ENCODE data around the gene SLC30A2.
A peak's percentile ranks its signal among the peaks of the same experiment; 100 is the strongest.

SLC30A2 gene

DNA sequence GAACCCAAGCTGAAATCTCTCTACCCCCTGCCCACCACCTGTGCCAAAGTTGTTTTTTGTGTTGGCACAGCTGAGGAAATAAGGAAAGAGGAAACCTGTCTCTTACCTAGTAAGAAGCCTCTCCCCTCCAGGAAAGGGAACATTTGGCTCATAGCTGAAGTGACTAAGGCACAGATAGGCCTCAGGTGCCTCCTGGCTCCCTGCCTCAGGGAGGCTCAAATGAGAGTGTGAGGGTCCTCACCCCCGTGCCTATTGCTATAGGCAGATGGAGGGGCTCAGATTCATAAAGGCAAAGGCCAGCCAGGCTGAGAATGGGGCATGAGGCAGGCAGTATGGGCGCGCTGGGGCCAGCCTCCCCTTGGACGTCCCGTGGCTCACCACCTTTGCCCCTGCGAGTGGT is 7.4 kb downstream of the SLC30A2 start:
- no peak for DNase-seq

DNA sequence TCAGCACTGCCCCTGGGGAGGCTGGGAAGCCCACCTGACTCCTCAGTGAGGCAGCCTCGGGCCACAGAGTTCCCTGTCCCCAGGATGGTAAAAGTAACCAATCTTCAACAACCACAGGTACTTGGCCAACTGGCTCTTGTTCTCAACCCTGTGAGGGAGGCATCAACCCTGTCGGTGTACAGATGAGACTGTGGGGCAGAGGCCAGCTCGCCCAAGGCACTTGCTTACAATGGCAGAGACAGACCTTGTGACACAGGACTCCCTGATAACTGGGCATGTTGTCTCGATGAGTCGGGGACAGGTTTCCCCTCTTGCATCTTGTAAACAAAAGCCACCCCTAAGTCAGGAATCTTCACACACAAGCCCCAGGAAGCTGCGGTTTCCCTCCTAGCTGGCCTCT is 8.0 kb downstream of the SLC30A2 start:
- DNase-seq: no peak

DNA sequence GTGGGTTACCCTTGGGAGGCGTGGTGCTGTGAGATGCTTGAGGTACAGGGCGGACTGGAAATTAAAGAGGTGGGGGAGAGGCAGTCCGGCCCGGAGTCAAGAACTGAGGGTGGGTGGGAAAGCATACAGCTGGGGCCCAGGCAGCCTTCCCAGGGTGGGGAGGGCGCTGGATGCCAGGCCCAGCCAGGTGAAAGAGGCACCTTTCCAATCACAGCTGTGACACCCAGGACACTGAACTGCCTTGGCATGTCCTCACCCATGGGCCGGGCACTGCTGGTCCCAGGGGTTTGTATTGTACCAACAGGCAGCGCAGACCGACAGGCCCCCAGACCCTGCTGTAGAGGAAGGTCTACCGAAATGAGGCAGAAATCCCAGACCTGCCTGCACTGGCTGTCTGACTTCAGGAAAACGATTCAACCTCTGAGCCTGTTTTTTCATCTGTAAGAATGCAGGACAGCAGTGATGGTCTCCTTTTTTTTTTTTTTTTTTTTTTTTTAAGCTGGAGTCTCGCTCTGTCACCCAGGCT is 9.1 kb downstream of the SLC30A2 start:
- no peak for DNase-seq

DNA sequence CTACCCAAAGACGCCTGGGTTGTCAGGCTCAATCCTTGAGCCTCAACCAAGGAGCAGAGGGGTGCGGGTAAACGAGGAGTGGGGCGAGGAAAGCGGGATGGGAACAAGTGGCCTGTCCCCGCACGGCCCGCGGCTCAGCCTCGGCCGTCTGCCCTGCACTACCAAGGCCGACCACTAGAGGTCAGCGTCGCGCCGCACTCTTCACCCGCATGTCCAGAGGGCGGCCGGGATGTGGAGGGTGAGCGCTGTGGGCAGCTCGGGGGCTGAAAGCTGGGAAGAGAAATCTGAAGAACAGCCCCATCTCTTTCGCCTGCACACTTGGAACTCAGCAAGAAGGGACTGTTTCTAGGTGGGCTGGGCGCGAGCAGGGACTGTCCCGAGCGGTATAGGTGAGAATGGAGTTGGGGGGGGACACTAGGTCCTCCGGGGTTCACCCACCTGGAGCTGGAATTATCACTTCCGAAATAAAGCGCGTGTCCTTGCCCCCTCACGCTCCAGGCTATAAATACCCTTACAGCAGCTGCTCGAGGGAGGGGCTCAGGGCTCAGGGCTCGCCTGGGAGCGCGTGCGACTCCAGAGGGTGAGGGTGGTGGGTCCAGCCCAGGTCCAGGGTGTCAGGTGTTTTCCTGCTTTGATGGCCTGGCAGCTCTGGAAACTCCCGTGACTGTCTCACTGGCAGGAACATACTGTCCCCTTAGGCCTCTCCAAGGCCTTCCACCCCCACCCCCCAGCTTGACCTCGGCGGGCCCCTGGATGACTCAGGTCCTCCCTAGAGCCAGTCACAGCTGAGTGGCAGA is 9.8 kb downstream of the SLC30A2 start:
- peak; percentile 30 to 88 (median 69) for DNase-seq

DNA sequence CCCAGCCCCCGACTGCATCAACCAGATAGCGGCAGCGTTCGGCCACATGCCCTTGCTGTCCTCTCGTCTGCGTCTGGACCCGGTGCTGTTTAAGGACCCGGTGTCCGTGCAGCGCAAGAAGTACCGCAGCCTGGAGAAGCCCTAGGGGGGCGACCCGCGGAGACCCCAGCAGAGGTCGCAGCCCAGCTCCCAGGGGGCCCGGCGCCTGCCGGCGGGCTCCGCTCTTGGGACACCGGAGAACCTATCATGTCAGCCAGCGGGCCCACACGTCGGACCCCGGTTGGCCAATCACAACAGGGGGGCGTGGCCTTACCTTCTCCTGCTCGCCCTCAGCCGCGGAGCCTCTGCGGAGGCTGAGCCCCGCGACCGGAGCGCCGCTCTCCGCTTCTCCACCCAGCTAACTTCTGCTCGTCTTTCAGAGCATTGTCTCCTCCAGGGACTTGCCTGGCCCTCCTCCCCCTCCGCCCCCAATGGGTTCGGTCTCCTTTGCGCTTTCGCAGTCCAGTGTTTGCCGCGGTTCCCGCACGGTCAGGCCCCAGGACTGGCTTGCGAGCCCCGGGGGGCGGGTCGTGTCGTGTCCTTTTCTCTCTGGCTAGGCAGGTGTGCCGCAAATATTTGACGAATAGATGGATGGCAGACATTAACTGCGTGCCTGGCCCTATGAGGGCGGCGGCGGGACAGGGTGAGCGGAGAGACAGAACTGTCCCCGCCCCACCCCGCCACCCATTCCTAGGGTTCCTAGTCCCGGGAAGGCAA is 10.5 kb downstream of the SLC30A2 start:
- peak; percentile 81 to 93 (median 90) for DNase-seq

DNA sequence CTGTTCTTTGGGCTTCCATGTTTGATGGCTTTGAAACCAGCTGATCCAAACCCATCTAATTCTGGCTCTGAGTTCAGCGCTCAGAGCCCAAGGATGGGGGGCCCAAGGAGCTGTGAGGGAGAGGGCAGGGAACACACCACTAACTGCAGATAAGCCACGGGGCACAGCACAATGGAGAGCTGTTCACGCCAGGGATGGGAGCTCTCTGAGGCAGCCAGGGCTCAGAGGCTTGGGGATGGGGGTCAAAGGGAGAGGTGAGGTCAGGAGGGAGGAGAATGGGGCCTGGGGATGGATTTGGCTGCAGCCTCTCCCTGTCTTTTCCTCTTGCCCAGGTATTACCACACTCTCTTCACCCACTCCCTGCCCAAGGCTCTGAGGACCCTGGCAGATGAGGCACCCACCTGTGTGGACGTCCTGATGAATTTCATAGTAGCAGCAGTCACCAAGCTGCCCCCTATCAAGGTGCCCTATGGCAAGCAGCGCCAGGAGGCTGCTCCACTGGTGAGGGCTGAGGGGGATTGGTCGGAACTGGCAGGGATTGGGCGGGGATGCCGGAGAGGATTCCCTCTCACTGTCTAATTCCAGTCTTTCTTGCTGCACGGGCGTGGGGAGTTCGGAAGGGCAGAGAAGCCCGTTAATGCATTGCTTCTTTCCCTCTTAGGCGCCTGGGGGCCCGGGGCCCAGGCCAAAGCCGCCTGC is 11.3 kb downstream of the SLC30A2 start:
- DNase-seq: peak in 3 of 6 experiments; percentile 24 to 46 (median 30)

DNA sequence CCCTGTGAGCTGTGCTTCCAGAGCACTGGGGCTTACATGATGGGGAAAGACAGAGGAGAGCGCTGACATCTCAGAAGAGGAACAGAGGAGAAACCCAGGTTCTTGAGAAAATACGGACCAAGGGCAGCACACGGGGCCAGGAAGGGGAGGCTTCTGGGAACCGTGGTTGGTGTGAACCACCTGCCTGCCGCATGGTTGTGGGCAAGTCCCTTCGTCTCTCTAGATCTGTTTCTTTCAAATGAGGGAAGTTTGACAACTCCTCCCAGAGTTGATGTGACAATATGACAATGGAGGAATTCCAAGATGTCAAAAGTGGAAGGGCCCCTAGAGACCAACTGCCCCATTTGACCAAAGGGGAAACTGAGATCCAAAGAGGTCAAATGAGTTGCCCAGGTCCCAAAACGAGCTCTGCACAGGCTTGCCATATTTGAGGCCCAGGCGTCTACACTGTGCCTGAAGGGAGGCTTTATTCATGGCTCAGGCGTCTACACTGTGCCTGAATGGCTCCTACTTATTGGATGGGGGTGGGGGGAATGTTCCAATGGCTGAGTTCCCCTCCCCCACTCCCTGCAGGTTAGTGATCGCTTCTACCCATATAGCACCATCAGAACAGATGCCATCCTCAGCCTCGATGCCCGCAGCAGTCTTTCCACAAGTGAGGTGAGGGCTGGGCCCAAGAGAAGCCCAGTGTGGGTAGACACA is 13.1 kb downstream of the SLC30A2 start:
- no peak for DNase-seq

DNA sequence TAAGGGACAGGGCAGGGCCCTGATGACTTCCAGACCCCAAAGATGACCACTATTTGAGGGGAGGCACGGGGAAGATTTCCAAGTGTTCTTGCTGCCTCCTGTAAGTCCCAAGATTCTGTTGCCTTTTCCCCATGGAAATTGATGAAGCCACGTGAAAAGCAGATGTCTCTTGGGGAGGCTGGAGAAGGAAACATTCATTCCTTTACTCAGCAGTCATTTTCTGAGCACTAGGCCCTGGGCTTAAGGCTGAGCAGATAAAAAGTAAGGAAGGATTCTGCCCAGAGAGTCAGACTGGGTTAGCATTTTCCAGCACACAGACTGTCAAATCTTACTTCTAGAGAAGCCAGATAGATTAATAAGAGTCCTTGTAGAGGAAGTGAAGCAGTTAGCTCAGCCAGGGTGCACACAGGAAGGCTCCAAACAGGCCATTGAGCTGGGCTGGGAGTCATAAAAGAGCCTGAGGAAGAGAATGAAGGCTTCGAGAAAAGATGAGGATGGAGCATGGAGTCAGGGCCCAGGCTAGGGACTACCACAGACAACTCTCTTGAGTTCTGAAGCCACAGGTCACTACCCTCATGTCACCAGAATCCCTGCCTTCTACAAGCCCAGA is 14.2 kb downstream of the SLC30A2 start:
- no peak for DNase-seq

DNA sequence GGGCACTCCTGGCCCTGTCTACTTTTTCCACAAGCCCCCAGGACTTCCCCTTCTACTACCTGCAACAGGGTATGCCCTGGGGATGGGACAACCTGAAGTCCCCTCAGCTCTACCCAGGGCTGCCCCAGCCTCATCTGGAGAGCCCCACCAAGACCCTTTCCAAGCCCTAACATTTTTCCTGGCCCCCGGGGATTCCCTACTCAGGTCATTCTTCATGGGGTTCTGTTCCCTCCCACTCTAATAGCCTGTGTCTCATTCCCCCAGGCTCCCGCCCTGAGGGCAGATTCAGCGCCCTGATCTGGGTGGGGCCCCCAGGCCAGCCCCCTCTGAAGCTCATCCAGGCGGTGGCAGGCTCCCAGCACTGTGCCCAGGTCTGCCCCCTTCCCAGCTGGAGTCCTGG is 14.7 kb downstream of the SLC30A2 start:
- no peak for DNase-seq

DNA sequence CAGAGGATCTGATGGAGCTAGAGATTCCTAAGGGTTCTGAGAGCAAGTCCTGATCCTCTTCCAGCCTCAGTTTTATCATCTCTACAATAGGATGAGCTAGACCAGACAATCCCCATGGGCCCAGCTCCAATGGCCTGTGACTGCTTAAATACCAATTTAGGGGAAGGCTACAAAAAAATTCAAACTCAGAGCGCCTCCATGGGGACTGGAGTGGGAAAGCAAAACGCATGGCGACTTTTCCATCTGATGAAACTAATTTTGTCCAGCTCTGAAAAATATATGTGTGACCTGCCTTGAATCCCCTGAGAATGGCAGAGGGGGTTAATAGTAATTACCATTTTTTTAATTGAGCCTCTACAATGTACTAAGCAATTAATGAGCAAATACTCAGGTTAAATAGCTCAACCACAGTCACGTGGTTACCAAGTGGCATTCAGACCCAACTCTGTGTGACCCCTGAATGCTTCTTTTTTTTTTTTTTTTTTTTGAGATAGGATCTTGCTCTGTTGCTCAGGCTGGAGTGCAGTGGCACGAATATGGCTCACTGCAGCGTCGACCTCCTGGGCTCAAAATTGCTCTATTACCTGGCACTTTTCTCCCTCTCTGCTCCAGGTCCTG is 15.9 kb downstream of the SLC30A2 start:
- no peak for DNase-seq

DNA sequence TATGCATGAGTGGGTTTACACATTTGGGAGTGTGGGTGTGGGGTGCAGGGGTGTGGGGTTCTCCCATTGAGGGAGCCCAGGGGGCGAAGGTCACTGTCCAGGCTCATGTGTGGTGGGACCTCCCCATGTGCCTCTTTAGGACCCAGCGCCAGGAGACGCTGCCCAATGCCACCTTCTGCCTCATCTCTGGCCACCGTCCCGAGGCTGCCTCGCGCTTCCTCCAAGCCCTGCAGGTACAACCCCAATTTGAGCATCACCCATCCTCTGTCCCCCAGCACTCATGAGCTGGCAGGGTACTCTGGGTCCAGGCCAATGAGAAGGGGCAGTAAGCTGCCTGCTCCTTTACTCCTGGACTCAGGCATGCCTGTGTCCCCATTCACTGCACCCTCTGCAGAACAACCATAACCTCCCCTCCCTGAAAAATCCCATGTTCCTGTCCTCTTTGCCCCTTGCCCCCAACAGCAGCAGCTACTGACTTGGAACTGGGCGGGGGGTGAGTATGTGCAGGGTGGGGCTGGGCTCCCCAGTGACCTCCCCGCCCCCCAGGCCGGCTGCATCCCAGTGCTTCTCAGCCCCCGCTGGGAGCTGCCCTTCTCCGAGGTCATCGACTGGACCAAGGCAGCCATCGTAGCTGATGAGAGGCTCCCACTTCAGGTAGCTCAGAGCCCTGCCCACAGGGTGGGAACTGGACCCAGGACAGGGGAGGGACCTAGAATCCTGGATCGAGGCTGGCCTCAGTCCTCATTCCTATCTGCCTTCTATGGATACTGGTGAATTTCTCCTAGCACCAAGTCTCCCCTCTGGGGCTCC is 16.7 kb downstream of the SLC30A2 start:
- no peak for DNase-seq

DNA sequence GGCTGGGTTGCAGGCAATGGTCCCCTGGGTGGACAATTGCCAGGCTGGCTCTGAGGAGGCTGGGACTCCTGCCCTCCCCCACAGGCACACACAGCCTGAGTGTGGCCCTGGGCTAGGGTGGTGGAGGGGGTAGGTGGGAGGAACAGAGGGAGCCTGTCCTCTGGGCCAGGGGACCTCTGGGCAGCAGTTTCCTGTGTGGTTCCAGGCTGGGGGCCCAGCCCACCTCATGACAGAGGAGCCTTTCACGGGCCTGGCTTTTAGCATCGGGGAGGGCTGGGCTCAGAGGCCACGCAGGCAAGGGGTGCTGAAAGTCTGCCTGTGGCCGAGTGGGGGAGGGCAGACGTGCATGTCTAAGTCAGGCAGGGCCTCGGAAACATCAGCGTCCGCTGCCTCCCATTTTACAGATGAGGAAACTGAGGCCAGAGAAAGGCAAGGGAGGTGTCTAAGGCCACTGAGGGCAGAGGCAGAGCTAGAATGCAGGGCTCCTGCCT is 17.4 kb downstream of the SLC30A2 start:
- no peak for DNase-seq

DNA sequence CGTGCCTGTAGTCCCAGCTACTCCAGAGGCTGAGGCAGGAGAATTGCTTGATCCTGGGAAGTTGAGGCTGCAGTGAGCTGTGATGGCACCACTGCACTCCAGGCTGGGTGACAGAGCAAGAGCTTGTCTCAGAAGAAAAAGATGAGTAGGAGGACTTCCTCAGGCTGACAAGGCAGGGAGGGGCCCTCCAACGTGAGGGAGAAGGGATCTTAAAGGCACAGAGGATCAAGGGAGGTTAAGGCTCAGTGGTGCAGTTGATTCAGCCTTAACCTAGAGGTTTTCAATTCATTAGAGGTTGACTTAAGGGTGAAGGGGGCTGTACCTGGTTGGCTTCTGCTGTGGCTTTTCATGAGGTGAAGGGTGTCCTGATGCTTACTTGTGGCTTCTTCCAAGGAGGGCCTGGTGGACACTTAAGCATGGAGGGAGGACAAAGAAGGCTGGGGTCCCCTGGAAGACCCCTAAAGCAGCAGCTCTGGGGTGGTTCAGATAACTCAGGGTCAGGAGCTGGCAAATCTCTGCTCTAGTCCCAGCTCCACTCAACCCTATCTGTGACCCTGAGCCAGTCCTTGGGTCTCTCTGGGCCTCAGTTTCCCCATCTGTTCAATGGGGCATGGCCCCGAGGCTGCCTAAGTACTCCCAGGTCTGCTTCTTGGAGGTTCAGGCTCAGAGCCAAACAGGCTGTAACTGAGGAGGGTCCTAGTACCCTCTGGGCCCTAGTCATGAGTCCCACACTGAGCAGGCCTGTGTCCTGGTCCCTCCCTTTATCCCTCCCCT is 18.0 kb downstream of the SLC30A2 start:
- DNase-seq: no peak

DNA sequence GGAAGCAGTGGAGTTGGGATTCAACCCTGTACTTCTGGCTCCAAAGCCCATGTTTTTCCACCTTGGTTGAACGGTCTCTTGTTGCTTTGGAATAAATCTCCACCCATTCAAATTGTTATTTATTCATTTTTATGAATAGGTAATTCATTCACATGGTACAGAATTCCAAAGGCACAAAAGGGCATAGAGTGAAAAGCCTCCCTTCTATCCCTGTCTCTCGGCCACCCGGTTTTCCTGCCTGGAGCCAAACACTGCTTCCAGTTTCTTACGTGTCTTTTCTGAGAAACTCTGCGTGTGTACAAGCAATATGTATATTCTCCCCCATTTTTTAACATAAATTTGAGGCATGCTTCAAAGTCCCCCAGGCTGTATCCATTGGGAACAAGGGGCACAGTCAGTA is 20.4 kb downstream of the SLC30A2 start:
- DNase-seq: no peak

DNA sequence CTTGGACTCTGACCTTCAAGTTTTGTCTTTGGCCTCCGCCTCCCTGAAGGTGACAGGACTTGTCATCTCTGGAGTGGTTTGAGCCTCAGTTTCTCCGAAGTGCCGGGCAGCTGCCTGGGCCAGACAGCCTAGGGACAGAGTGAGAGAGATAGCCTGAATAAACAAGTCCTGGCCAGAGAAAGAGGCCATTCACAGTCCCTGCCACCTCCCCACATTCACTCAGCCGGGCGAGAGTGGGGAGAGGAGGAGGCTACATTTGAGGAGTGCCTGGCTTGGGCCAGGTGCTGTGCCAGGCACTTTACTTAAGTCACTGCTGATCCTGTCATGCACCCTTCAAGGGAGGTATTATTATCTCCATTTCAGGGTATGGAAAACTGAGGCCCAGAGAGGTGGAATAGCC is 20.9 kb downstream of the SLC30A2 start:
- no peak for DNase-seq

DNA sequence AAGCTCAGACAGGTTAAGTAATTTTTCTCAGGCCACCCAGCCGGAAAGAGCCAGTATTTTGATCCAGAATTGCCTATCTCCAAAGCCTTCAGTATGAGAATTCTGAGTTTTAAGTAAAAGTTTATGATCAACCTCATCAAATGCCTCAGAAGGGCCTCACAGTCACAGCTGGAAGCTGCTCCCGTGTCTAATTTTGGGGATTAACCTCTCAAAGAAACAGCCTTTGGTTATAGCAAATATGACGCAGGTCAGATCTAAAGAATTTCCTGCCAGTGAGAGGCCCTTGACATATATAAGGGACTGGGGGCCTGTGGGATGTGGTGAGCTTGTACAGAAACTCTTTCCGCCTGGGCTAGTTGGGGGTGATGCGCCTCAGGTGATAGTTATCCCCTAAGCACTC is 22.1 kb downstream of the SLC30A2 start:
- DNase-seq: no peak

DNA sequence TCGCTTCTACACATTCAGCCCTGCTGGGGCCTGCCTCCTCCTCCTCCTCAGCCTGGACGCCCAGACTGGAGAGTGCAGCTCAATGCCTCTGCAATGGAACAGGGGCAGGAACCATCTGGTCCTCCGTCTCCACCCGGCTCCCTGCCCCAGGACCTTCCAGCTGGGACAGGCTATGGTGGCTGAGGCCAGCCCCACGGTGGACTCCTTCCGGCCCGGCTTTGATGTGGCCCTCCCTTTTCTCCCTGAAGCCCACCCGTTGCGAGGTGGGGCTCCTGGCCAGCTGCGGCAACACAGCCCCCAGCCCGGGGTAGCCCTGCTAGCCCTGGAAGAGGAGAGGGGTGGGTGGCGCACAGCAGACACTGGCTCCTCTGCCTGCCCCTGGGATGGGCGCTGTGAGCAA is 22.9 kb downstream of the SLC30A2 start:
- DNase-seq: no peak

DNA sequence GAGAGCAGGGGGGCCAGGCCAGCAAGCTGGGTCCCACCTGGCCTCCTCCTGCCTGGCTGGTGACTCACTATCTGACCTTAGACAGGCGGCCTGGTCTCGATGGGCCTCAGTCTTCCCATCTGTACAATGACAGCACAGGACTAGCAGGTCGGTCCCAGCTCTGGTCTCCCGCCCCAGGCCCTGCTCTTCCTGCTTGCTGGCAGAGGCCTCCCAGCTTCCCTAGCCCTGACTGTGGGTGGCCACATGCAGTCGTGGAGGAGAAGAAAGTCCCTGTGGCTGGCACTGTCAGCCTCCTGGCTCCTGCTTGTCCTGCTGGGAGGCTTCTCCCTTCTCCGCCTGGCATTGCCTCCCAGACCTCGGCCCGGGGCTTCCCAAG is 23.5 kb downstream of the SLC30A2 start:
- DNase-seq: no peak

DNA sequence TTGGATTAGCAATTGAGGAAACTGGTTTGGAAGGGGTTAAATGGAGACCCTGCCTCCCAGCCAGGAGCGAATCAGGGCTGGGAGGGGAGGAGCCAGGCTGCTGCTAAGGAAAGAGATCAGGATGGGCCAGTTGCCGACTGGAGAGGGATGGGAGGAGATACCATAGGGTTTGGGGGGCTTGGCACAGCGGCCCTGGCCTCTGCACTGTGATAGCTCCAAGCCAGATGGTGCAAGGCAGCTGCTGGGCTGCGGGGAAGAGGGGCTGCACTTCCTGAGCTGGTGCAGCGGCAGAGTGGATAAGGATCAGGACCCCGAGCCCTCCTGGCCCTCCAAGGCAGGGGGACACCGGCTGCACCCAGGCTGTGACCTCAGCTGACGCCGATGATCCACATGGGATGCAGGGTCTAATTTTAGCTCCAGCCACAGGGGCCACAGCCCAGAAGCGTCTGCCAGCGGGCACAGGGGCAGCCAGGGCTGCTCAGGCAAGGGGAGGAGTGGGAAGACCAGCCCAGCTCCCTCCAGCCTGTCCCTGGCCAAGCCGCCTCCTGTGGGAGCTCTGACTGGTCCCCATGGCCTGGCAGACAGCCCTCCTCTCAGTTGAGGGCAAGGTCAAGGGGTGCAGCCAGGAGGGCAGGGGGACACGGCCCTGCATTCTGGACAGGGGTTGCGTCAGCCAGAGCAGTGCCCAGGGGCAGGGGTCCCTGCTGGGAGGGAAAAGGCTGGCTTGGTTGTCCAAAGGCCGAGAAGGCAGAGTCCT is 24.1 kb downstream of the SLC30A2 start, which contains the start of gene EXTL1:
Gene EXTL1 (plus strand): TSS at position 129 of the 757 bp plus-strand sequence. CDS start 872 bp downstream, outside the sequence.
- DNase-seq: no peak
